ENCODE data around the gene CDK5RAP3.

Gene CDK5RAP3

DNA sequence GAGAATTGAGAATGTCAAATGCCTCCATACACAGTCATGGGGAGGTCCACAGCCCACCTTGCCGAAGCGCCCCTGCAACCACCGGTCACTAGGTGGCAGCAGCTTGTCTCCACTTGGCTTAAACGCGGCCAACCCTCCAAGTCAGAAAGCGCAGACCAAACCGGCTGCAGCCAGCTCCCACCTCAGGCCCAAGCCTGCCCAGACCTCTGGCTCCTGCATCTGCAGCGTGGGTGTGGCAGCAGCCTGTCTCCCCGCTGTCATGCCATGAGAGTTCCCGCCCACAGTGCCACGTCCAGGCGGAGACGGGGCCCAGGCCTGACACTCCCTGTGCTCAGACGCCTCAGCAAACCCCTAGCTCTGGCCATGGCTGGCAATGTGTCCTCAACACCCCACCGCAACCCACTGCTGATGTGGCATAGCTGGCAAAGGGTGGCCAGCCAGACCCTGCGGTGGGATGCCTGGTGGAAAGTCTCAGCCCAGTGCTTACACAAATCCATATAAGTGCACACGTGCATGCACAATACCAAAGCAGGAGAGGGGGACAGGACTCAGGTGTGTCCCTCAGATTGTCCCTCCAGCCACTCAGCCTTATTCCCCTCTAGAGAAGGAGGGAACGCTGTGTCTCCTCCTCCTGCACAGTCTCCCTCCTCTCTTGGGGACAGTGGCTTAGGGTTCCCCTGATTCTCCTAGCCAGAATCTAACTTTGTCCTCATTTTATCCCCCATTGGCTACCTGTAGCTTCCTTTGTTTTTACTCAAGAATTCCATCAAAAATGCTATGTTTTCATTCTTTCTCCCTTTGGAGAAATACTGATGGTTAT, 55.8 kb downstream of the CDK5RAP3 start:
- TF ChIP-seq POLR2AphosphoS5 (IDR thresholded peaks at IDR 0.05; ENCODE audit: low read depth, low read length) (no peak), FOXP2 (optimal IDR thresholded peaks at IDR 0.05; ENCODE audit: borderline replicate concordance, extremely low read depth, extremely low read length, insufficient read depth) (peak; percentile 76)

DNA sequence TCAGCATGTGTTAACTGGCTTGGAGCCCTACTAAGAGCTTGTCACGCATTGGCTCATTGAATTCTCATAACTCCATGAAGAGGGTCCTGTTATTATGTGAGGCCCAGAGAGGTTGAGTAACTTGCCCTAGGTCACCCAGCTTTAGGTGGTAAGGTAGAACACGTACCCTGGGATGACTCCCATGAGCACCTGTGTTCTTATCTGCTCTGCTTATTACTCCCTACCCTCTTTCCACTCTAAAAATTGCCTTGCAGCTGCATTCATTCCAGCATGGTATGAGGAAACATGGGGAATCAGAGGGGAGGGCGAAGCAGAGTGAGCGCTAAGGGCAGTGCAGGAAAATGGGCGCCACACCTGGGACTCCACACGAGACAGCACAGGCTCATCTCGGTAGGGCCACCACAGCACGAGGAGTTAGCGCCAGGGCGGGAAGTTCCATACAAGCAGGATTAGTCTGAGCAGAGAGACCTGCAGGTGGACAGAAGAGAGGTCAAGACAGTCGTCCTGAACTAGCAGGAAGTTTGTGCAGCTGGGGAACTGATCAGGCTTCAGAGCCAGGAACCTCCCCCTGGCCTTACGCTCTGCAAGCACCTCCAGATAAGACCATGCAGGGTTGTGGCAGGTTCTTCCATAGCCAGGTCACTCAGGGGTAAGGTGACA, 56.5 kb downstream of the CDK5RAP3 start:
- TF ChIP-seq TAF1 (IDR thresholded peaks at IDR 0.05; ENCODE audit: borderline replicate concordance, insufficient read depth, low read length) (no peak), SIN3A (IDR thresholded peaks at IDR 0.05; ENCODE audit: borderline replicate concordance, insufficient read depth, low read length) (no peak), FOXP2 (optimal IDR thresholded peaks at IDR 0.05; ENCODE audit: borderline replicate concordance, extremely low read depth, extremely low read length, insufficient read depth) (no peak), POLR2AphosphoS5 (IDR thresholded peaks at IDR 0.05; ENCODE audit: low read depth, low read length) (no peak)
- TF ChIP-seq, protein P1, sequence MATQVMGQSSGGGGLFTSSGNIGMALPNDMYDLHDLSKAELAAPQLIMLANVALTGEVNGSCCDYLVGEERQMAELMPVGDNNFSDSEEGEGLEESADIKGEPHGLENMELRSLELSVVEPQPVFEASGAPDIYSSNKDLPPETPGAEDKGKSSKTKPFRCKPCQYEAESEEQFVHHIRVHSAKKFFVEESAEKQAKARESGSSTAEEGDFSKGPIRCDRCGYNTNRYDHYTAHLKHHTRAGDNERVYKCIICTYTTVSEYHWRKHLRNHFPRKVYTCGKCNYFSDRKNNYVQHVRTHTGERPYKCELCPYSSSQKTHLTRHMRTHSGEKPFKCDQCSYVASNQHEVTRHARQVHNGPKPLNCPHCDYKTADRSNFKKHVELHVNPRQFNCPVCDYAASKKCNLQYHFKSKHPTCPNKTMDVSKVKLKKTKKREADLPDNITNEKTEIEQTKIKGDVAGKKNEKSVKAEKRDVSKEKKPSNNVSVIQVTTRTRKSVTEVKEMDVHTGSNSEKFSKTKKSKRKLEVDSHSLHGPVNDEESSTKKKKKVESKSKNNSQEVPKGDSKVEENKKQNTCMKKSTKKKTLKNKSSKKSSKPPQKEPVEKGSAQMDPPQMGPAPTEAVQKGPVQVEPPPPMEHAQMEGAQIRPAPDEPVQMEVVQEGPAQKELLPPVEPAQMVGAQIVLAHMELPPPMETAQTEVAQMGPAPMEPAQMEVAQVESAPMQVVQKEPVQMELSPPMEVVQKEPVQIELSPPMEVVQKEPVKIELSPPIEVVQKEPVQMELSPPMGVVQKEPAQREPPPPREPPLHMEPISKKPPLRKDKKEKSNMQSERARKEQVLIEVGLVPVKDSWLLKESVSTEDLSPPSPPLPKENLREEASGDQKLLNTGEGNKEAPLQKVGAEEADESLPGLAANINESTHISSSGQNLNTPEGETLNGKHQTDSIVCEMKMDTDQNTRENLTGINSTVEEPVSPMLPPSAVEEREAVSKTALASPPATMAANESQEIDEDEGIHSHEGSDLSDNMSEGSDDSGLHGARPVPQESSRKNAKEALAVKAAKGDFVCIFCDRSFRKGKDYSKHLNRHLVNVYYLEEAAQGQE (IDR thresholded peaks at IDR 0.05; ENCODE audit: insufficient read depth in 1 of 2, low read depth in 2 of 2, low read length in 2 of 2), result no peak

DNA sequence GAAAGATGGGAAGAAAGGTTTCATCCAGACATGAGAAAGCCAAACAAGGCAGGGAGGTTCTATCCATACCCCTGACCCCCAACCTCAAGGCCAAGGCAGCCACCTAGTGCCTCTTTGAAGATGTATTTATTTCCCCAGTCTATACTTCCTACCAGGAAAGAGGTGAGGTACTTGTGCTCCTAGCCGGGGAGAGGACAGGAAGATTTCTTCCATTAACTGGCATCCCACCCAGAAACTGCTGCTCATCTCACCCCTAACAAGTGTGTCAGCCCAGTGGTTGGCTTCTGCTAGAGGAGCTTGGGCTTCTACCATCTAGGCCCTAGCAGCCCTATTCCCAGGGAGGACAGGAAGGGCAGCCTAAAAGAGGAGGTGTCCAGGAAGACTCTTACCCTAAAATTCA, 57.8 kb downstream of the CDK5RAP3 start:
- TF ChIP-seq TAF1 (IDR thresholded peaks at IDR 0.05; ENCODE audit: borderline replicate concordance, insufficient read depth, low read length), result no peak
- TF ChIP-seq, protein P1 (IDR thresholded peaks at IDR 0.05; ENCODE audit: insufficient read depth in 1 of 2, low read depth in 2 of 2, low read length in 2 of 2), result no peak
- no peak for TF ChIP-seq POLR2AphosphoS5 (IDR thresholded peaks at IDR 0.05; ENCODE audit: low read depth, low read length)

DNA sequence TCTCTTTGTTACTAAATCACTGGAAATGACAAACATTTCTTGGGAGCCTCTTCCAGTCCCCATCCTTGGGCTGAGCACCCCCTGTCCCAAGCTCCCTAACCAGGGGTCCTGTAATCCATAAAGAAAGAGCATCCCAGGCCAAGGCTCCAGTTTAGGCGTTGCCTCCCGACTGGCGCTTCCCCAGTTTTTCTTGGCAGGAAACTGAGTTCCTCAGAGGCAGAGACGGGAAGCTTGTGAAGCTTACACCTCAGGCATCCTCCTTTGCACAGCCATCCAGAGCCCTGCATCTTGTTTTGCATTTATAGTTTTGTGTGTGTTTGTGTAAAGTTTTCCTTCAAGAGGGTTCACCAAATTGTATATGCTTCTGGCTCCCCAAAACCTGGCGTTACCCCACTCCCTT, 59.6 kb downstream of the CDK5RAP3 start:
- TF ChIP-seq, protein P1 (IDR thresholded peaks at IDR 0.05; ENCODE audit: insufficient read depth in 1 of 2, low read depth in 2 of 2, low read length in 2 of 2), result no peak
- TF ChIP-seq TAF1 (IDR thresholded peaks at IDR 0.05; ENCODE audit: borderline replicate concordance, insufficient read depth, low read length) (no peak), SIN3A (IDR thresholded peaks at IDR 0.05; ENCODE audit: borderline replicate concordance, insufficient read depth, low read length) (no peak), POLR2AphosphoS5 (IDR thresholded peaks at IDR 0.05; ENCODE audit: low read depth, low read length) (no peak), FOXP2 (optimal IDR thresholded peaks at IDR 0.05; ENCODE audit: borderline replicate concordance, extremely low read depth, extremely low read length, insufficient read depth) (no peak)
